Kidney epithelial cell (primary cell): ENCODE results near the gene B3GALNT1. TPM values are rescaled to one million over a fixed set of nuclear protein-coding genes. Genes with fewer than 3 reads are reported as not detected.

ENCODE experiments used
- DNase-seq: peaks from one replicate; pipeline ENCODE4 v3.0.0-alpha.2; 2010; ENCODE audit warnings: low read depth
- H3K27me3 ChIP-seq: 2 replicates; pipeline ENCODE4 v1.6.0; 2011; ENCODE audit warnings: low read length; ENCODE audit not compliant: control insufficient read depth, insufficient read depth
- H3K36me3 ChIP-seq: 2 replicates; pipeline ENCODE4 v1.5.1; 2011; ENCODE audit warnings: low read length; ENCODE audit not compliant: control insufficient read depth, insufficient read depth
- H3K4me3 ChIP-seq: 2 replicates; pipeline ENCODE4 v1.5.1; 2011; ENCODE audit warnings: low read depth, mild to moderate bottlenecking, control low read depth, low read length
- total RNA-seq: library from RNA; depleted of rRNA; stranded (reverse); fragments of >200 nt; gene quantifications from 2 replicates; pipeline ENCODE4 v1.2.3, GENCODE V29; 2015
- TF ChIP-seq, protein P1 (sequence below): IDR thresholded peaks from 2 replicates; pipeline ENCODE4 v1.5.1; 2011; ENCODE audit warnings: mild to moderate bottlenecking, moderate library complexity, low read length, control low read depth, inconsistent platforms; ENCODE audit not compliant: insufficient read depth, poor library complexity, severe bottlenecking

B3GALNT1 gene, protein sequence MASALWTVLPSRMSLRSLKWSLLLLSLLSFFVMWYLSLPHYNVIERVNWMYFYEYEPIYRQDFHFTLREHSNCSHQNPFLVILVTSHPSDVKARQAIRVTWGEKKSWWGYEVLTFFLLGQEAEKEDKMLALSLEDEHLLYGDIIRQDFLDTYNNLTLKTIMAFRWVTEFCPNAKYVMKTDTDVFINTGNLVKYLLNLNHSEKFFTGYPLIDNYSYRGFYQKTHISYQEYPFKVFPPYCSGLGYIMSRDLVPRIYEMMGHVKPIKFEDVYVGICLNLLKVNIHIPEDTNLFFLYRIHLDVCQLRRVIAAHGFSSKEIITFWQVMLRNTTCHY
- total RNA-seq = 22.5 and 29.0 TPM in 2 replicates

DNA sequence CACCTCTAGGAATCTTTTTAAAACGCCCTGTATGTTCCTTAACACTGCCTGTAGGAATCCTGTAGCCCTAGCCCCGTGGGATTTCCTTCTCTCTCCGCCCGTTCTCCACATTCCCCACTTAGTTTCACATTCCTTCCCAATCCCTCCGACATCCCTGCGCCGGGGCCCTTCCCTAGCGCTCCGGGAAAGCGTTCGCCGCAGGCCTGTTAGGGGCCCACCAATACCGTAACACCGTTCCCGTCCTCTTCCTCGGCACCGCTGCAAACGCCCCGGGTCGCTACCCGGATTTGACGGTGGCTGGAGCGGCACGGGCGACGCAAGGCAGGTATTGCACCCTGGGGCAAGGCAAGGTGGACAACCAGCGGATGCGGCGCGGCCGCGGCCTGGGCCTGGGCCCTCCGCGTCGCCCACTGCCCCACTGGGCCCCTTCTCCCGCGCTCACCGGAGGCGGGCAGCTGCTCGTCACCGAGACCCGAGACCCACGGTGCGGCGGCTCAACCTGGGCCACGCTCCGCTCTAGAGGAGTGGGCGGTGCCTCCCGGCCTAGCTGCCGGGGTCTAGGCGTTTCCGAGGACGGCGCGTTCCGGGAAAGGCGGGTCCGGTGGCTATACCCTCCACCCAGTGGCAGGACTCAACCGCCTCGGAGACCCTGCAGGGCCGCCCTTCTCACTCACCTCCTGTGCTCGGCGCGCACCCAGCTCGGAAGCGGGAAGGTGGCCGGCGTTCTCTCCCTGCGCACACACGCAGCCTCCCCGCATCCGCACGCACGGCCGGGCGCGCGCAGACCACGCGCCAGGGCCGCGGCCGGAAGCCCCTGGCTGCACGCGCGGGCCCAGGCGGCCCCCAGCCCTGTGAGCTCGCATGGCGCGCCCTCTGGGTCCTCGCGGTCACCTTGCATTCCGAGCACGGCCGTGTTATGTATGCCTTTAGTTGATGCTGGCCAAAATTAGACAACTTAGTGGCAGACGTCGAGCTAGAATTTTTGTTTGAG is at the start of gene B3GALNT1:
B3GALNT1 (minus strand) TSS at position 789 of the 991 bp plus-strand sequence. CDS start 18,595 bp downstream, outside the sequence.
- peak; percentile 18 for DNase-seq

DNA sequence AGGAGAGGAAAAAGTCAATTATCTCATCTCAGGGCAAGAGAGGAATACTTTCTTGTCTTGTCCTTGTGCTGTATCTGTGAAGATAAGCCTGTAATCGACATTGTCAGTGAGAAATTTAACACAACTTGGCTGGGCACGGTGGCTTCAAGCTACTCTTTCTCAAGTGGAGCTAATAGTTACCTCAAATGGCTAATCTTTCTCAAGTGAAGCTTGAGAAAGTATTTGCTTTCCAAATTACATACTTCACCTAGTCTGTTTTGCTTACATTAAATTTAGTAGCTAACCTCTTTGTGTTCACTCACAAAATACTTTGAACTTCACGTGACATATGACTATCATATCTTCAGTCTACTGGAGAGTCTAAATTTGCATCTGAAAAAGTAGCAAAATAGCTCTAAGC is 48.3 kb upstream of the B3GALNT1 start:
- Histone ChIP-seq H3K36me3 (no peaks in the 10 kb centered on the region), H3K4me3 (no peak overlapping the region), H3K27me3 (no peaks in the 10 kb centered on the region)
- TF ChIP-seq, protein P1, sequence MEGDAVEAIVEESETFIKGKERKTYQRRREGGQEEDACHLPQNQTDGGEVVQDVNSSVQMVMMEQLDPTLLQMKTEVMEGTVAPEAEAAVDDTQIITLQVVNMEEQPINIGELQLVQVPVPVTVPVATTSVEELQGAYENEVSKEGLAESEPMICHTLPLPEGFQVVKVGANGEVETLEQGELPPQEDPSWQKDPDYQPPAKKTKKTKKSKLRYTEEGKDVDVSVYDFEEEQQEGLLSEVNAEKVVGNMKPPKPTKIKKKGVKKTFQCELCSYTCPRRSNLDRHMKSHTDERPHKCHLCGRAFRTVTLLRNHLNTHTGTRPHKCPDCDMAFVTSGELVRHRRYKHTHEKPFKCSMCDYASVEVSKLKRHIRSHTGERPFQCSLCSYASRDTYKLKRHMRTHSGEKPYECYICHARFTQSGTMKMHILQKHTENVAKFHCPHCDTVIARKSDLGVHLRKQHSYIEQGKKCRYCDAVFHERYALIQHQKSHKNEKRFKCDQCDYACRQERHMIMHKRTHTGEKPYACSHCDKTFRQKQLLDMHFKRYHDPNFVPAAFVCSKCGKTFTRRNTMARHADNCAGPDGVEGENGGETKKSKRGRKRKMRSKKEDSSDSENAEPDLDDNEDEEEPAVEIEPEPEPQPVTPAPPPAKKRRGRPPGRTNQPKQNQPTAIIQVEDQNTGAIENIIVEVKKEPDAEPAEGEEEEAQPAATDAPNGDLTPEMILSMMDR = no peak
- DNase-seq = no peak

More for the DNA sequence above, at the start of gene B3GALNT1:
- Histone ChIP-seq H3K4me3 (peak within 1 kb of the TSS; percentile 85), H3K27me3 (no peaks in the 10 kb centered on the region), H3K36me3 (no peaks in the 10 kb centered on the region)
- TF ChIP-seq, protein P1 = no peak

DNA sequence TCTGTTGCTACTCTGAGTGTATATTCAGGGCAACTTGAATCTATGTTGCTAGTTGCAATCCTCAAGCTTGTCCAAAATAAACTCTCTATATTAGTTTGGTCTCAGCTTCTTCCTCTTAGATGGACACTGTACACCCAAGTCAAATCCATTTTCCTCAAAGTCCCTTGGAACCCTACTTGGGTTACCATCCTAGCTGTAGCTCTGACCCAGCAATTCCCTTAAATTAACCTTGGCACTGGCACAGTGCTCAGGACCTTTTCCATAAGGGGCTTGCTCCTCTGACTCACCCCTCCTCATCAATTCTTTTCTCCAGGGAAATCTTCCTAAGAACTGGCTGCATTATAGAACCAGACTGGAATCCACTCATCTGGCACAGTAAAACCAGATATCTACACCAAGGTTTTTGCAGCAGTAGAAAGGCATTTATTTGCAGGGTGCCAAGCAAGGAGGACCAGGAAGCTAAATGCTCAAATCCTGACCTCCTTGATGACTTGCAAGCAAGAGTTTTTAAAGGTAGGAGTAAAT is 44.9 kb upstream of the B3GALNT1 start:
- no peak overlapping the region for H3K4me3 ChIP-seq
- H3K27me3 ChIP-seq = no peaks in the 10 kb centered on the region
- H3K36me3 ChIP-seq = no peaks in the 10 kb centered on the region
- TF ChIP-seq, protein P1 = no peak
- DNase-seq = no peak

DNA sequence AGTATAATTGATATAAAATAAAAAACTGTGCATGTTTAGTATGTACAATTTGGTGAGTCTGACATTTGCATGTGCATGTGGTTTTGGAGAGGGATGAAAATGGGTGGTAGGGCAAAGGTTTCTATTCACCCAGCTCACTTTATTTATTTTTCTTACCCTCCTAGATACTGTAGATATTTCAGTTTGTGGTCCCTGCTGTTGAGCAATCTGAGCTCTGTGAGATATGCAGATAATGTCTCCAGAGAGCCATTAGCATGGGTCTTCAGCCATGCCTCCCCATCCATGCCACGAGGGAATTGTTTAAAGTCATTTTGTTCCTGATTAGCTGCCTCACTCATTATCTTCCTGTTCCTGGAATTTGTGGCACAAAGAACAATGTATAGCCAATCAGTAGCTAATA is 44.4 kb upstream of the B3GALNT1 start:
- no peak for DNase-seq
- no peaks in the 10 kb centered on the region for H3K36me3 ChIP-seq
- no peak overlapping the region for H3K4me3 ChIP-seq
- TF ChIP-seq, protein P1 = no peak
- H3K27me3 ChIP-seq = no peaks in the 10 kb centered on the region

DNA sequence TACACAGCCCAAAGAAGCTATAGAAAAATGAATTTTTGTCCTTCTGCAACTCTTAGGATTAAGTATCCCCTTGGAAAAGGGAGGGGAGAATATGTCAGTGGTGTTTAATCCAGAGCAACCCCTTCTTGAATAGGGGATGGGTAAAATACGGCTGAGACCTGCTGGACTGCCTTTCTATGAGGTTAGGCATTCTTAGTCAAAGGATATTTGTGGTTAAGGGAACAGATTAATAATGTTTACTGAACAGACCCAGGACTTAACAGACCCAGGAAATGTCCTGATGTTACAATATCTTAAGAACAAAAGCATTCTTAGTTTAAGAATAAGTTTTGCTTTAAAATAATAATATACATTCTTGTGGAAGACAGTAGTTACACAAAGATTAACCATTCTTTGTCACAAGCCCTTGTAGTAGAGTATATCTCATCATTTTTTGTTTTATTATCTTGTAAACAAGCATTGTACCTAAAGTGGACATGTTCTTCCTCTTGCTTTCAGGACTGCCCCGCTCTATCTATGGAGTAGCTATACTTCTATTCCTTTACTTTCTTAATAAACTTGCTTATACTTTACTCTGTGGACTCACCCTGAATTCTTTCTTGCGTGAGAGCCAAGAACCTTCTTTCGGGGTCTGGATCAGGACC is 43.8 kb upstream of the B3GALNT1 start:
- no peaks in the 10 kb centered on the region for H3K36me3 ChIP-seq
- no peak for DNase-seq
- no peaks in the 10 kb centered on the region for H3K27me3 ChIP-seq
- H3K4me3 ChIP-seq = no peak overlapping the region
- TF ChIP-seq, protein P1 = no peak
